Tongue (tissue), 2 donors: Measurements from ENCODE around the gene ZNF695. TPM values are rescaled to one million over a fixed set of nuclear protein-coding genes. Genes with fewer than 3 reads are reported as not detected.
A peak's percentile ranks its signal among the peaks of the same experiment; 100 is the strongest.
"Not testable (repeated sequence)": the region's sequence is repeated elsewhere in the genome, so short reads cannot be mapped to it uniquely, and the experiment has no call there.

Experiments
- DNase-seq: peaks from one replicate; pipeline ENCODE4 v3.0.0-alpha.2; 2015
- total RNA-seq: library from RNA; depleted of rRNA; stranded (reverse); fragments of >200 nt; gene quantifications from one replicate; pipeline ENCODE4 v1.2.3, GENCODE V29; 2014

ZNF695 gene
- 3.5 TPM for total RNA-seq

DNA sequence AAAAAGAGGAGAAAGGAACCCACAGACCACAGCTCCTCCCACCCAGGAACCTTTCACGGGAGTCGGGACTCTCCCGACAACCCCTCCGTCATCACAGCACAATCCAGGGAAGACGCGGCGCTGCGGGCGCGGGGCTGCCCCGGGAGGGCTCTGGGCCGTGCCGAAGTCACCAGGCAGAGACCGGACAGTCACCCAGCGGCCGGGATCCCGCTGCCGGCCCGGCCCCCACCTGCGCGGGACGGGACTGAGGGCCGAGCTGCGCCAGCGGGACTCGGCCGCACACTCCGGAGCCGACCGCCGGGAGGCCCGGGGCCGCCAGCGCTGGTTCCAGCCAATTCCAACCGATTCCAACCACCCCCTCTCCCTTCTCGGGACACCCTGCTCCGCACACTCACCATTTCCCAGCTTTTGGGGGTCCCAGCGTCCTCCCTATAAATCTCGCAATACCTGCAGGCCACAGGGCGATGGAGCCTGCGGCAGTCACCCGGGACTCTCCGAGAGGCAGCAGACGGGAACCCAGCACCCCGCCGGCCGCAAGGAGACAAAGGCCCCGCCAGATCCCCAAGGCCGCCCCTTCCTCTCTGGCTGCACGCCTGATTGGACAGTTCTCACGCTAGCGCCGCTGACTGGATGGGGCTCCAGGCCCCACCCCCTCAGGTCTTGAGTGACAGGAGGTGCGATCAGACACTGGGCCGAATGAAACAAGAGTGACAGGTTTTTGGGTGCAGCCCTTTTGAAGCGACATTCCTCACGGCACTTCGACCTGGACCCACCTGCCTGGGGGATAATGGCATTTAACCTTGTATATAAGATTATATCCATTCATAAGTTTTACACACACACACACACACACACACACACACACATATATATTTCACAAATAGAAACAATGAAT, at the start of gene ZNF695:
Gene ZNF695, minus strand, starts transcription at position 547 of the 895 bp plus-strand sequence. Its CDS starts 149 bp downstream, at position 398.
- DNase-seq: peak; percentile 98

GRCh38 chr1:247056071-247056470, 48.2 kb upstream of the ZNF695 start:
- no peak for DNase-seq

DNA sequence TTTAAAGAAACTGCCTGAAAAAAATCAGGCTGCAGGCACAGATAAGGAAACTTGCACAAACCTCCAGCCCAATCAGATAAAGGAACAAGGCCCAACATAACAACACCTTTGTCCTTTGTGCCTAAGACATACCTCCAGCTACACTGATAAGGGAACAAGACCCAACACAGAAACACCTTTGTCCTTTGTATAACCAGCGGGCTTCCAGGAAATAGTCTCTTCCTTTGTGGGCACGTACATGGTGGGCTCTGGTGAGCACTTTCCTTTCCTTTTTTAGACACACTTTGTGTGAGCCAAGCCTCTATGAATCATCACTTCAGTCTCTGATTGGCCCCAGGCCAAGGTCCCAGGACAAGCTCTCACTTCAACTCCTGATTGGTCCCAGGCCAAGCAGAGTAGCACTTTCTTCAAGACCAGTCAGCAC, 47.1 kb upstream of the ZNF695 start:
- DNase-seq: no peak

DNA sequence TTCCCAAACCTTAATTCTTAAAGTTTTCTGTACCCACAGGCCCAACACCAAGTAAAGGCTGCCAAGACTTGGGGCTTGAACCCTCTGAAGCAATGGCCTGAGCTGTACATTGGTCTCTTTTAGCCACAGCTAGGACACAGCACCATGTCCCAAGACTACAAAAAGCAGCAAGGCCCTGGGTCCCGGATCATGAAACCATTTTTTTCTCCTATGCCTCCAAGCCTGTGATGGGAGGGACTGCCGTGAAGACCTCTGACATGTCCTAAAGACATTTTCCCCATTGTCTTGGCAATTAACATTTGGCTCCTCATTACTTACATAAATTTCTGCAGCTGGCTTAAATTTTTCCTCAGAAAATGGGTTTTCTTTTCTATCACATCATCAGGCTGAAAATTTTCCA, 39.8 kb upstream of the ZNF695 start:
- DNase-seq: no peak

- no peak for DNase-seq
These were observed 39.4 kb upstream of the ZNF695 start for GRCh38 chr1:247047260-247047659.

DNA sequence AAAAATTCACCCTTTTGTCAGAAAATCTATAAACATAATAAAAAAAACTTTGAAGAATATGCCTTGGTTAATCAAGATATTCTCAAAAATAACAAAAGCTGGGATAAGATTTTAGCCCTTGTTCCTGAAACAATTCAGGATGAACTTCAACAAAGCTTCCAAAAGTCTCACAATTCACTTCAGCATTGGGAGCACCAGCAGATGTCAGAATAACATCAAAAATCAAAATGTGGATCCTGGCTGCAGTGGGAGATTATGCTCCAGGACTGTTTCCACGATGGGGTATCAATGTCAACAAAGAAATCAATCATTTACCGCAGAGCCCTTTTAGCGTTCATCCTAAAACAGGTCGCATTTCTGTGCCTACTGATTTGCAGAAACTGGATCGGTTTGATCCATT, 35.5 kb upstream of the ZNF695 start:
- DNase-seq: no peak

DNA sequence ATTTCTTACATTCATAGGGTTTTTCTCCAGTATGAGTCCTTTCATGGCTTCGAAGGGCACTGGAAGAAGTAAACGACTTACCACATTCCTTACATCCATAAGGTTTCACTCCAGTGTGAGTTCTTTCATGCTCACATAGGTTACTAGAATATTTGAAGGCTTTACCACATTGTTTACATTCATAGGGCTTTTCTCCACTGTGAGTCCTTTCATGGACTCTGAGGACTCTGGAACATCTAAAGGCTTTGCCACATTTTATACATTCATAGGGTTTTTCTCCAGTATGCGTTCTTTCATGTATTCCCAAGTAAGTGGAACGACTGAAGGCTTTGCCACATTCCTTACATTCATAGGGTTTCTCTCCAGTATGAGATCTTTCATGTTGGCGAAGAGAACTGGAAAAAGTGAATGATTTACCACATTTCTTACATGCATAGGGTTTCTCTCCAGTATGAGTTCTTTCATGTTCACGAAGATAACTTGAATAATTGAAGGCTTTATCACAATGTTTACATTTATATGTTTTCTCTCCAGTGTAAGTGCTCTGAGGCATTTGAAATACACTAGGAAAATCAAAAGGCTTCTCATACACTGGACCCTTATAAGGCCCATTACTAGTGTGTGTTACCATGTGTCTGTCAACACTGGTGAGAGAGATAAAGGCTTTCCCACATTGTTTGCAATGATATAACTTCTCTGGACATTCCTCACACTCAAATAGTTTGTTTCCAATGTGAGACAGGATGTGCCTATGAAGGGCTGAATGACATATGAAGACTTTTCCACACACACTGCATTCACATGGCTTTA, 29.9 kb upstream of the ZNF695 start:
- DNase-seq: no peak

GRCh38 chr1:247032306-247032705, 24.4 kb upstream of the ZNF695 start:
- DNase-seq: not testable (repeated sequence)

DNA sequence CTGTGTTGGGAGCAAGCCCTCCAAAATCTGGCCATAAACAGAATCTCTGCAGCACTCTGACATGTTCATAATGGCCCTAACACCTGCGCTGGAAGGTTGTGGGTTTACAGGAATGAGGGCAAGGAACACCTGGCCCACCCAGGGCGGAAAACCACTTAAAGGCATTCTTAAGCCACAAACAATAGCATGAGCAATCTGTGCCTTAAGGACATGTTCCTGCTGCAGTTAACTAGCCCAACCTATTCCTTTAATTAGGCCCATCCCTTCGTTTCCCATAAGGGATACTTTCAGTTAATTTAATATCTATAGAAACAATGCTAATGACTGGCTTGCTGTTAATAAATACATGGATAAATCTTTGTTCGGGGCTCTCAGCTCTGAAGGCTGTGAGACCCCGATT, 16.8 kb upstream of the ZNF695 start:
- DNase-seq: not testable (repeated sequence)

- DNase-seq: no peak
These were observed 5.5 kb upstream of the ZNF695 start for GRCh38 chr1:247013391-247013790.

GRCh38 chr1:247008406-247008799, 546 bp upstream of the ZNF695 start:
- no peak for DNase-seq

DNA sequence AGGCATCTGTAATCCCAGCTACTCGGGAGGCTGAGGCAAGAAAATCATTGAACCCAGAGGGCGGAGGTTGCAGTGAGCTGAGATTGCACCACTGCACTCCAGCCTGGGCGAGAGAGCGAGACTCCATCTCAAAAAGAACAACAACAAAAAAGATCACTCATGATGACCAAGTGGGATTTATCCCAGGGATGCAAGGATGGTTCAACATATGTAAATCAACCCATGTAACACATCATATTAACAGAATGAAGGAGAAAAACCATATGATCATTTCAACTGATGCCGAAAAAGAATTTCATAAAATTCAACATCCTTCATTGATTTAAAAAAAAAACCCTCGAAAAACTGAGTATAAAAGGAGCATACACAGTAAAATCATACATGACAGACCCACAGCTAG, 3.8 kb downstream of the ZNF695 start:
- DNase-seq: not testable (repeated sequence)

DNA sequence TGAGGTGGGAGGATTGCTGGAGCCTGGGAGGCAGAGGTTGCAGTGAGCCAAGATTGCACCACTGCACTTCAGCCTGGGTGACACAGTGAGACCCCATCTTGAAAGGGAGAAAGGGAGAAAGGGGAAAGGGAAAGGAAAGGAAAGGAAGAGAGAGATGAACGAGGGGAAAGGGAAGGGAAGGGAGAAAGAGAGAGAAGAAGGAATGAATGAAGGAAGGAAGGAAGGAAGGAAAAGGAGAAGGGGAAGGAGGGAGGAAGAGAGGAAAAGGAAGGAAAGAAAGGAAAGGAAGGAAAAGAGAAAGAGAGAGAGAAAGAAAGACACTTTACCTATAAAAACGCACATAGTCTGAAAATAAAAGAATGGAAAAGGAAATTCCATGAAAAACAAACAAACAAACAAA, 18.0 kb downstream of the ZNF695 start:
- DNase-seq: no peak

DNA sequence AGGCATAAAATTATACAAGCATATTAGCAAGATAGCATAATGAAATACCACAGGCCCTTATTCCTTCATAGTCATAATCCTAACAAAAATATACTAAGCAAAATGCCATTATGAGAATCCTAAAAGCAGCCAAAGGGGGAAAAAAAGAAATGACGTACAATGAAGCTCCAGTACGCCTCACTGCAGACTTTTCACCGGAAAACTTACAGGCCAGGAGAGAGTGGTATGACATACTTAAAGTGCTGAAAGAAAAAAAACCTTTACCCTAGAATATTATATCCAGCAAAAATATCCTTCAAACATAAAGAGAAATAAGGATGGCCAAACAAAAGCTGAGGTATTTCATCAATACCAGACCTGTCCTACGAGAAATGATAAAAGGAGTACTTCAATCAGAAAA, 19.5 kb downstream of the ZNF695 start:
- no peak for DNase-seq

DNA sequence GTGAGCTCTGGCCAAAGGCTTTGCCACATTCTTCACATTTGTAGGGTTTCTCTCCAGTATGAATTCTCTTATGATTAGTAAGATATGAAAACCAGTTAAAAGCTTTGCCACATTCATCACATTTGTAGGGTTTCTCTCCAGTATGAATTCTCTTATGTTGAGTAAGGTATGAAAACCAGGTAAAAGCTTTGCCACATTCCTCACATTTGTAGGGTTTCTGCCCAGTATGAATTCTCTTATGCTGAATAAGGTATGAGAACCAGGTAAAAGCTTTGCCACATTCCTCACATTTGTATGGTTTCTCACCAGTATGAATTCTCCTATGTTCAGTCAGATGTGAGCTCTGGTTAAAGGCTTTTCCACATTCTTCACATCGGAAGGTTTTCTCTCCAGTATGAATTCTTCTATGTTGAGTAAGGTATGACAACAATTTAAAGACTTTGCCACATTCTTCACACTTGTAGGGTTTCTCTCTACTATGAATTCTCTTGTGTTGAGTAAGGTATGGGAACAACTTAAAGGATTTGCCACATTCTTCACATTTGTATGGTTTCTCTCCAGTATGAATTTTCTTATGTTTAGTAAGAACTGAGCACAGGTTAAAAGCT, 20.7 kb downstream of the ZNF695 start:
- DNase-seq: no peak

- DNase-seq: no peak
These were observed 29.1 kb downstream of the ZNF695 start for GRCh38 chr1:246978785-246979184.

GRCh38 chr1:246978281-246978680, 29.6 kb downstream of the ZNF695 start:
- DNase-seq: no peak

GRCh38 chr1:246971969-246972368, 35.9 kb downstream of the ZNF695 start:
- DNase-seq: no peak

- no peak for DNase-seq
These were observed 36.7 kb downstream of the ZNF695 start for GRCh38 chr1:246971090-246971721.

GRCh38 chr1:246969621-246970020, 38.2 kb downstream of the ZNF695 start:
- no peak for DNase-seq

GRCh38 chr1:246966502-246966901, 41.4 kb downstream of the ZNF695 start:
- DNase-seq: no peak

GRCh38 chr1:246959944-246960693, 47.7 kb downstream of the ZNF695 start:
- no peak for DNase-seq
